ENCODE data around the gene SLC4A1AP.

DNA sequence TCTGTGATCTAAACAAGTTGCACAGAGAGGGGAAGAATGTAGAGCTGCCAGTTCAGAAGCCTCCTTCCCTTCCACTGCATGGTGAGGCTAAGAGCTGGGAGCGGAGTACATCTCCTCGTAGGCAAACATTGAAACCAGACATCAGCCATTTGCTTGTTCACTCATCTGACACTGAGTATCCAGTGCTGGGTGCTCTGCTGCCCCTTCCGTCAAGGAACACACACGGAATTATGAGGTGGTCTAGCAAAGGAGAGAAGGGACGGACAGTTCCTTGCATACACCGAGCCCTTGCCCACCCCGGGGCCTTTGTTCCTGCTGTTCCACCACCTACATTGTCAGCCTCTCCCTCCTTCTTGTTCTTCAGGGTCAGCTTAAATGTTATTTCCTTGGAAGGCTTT is 44.6 kb downstream of the SLC4A1AP start:
- TF ChIP-seq, protein P1, sequence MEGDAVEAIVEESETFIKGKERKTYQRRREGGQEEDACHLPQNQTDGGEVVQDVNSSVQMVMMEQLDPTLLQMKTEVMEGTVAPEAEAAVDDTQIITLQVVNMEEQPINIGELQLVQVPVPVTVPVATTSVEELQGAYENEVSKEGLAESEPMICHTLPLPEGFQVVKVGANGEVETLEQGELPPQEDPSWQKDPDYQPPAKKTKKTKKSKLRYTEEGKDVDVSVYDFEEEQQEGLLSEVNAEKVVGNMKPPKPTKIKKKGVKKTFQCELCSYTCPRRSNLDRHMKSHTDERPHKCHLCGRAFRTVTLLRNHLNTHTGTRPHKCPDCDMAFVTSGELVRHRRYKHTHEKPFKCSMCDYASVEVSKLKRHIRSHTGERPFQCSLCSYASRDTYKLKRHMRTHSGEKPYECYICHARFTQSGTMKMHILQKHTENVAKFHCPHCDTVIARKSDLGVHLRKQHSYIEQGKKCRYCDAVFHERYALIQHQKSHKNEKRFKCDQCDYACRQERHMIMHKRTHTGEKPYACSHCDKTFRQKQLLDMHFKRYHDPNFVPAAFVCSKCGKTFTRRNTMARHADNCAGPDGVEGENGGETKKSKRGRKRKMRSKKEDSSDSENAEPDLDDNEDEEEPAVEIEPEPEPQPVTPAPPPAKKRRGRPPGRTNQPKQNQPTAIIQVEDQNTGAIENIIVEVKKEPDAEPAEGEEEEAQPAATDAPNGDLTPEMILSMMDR (IDR thresholded peaks at IDR 0.05; ENCODE audit: insufficient read depth, low read depth, low read length) = no peak
- no peak for TF ChIP-seq EZH2 (IDR thresholded peaks at IDR 0.05; ENCODE audit: insufficient read depth, low read length)

All from astrocyte (in vitro differentiated cells and primary cell).